Dedifferentiated amniotic fluid mesenchymal stem cell (primary cell): ENCODE data around the gene LRP1B.

Source experiments
- DNase-seq: peaks from one replicate; pipeline ENCODE4 v3.0.0-alpha.2; 2016; ENCODE audit errors: extremely low spot score

LRP1B gene

DNA sequence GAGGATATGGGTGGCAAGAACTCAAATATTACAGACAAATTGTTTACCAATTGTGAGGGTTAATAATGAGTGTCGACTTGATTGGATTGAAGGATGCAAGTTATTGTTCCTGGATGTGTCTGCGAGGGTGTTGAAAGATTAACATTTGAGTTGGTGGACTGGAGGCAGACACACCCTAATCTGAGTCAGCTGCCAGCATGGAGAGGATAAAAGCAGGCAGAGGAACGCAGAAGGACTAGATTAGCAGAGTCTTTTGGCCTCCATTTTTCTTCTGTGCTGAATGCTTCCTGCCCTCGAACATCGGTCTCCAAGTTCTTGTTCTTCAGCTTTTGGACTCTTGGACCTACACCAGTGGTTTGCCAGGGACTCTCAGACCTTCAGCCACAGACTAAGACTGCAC is 1503.7 kb downstream of the LRP1B start:
- DNase-seq: no peak

- DNase-seq: no peak
These were observed 1506.6 kb downstream of the LRP1B start for GRCh38 chr2:140624200-140624599.

- no peak for DNase-seq
These were observed 1509.0 kb downstream of the LRP1B start for GRCh38 chr2:140621583-140622362.

DNA sequence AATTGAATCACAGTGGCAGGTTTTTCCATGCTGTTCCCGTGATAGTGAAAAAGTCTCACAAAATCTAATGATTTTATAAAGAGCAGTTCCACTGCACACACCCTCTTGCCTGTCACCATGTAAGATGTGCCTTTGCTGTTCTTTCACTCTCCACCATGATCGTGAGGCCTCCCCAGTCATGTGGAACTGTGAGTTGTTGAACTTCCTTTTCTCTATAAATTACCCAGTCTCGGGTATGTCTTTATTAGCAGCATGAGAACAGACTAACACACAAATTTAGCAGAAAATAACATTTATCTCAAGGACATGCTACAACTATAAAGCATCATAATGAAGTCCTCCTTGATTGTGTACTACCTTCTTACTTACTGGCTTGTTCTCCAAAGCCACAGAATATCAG is 1526.0 kb downstream of the LRP1B start:
- no peak for DNase-seq

DNA sequence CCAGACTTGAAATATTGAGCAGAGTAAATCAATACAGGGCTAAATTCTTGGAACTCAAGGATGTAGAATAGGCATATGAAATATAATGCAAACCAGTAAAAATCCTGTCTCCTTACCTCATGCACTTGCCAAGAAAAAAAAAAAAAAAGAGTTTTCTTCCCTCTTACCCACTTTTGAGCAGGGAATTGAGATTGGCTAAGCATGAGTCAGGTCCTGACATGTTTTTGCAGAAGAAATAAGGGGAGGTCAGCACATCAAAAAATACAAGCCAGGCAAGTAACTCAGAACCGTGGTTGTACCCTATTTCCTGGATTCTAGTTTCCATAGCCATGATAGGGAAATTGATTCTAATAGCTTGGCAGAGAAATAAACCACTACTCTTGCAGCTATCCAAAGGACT is 1526.7 kb downstream of the LRP1B start:
- no peak for DNase-seq

- no peak for DNase-seq
These were observed 1527.4 kb downstream of the LRP1B start for GRCh38 chr2:140603416-140603815.

DNA sequence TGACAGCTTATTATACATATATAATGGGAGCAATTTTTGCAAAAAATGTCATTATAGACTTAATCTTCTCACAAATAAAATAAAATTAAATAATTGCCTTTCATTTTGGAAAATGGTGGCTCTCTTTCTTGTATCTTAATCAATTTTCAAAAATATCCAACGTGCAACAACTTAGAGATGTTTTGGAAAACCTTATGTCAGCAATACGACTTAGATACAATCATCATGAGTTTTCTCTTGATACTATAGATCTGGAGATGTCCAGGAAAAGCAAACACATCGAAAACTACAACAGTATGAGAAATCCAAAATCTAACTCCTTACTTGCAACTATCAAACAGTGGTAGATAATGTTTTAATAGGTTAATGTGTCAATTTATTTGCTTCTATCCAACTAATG is 1529.0 kb downstream of the LRP1B start:
- no peak for DNase-seq

- DNase-seq: no peak
These were observed 1529.5 kb downstream of the LRP1B start for GRCh38 chr2:140601342-140601741.

DNA sequence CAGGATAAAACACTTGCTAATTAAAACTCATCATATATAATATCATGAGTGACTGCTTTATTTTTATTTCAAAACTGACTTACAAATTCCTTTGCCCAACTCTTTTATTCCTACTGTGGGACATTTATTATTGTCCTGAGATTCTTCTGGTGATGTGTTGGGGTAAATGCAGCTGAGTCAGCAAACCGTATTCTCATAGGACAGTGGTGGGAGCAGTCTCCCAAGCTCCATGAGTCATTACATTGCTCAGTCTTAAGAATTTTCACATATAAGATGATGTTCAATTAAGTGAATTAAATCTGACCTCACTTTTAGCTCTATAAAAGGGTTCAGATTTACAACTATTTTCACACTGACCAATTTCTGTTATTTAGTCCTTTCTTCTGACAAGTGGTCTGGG is 1530.7 kb downstream of the LRP1B start:
- DNase-seq: no peak

GRCh38 chr2:140597836-140598235 is 1533.0 kb downstream of the LRP1B start:
- DNase-seq: no peak

GRCh38 chr2:140597205-140597604 is 1533.6 kb downstream of the LRP1B start:
- DNase-seq: no peak

GRCh38 chr2:140596447-140596846 is 1534.4 kb downstream of the LRP1B start:
- no peak for DNase-seq

DNA sequence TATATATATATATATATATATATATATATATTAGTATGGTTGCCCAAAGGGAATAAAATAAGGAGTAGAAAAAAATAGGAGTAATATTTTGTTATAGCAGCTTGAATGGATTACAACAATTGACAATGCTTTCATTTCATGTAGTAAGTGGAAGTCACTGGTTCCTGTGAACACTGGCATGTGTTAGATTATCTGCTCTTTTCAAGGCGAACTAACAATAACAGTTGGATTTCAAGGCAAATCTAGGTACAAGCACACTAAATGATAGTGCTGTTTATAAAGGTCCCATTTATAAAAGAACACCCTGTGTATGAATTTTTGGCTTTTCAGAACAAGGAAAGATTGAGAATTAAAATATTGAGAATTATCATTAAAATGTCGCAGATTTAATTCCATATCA is 1535.7 kb downstream of the LRP1B start:
- no peak for DNase-seq

DNA sequence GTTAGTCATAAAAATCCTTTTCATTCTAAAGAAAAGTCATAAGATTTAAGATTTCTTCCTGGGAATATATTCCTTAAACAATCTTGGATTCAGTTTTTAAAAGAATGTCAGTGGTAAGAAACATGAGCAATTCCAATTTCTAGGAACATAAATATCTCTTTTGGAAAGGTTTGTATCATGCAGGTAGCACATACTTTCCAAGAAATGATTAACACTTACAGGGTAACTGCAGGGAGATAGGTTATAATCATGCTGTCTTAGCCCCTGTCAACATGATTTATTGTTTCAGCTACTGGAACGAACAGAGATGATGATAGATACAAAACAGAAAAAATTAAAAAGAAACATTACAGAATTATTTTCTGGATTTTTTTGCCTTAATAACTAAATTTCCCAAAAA is 1537.7 kb downstream of the LRP1B start:
- DNase-seq: no peak

DNA sequence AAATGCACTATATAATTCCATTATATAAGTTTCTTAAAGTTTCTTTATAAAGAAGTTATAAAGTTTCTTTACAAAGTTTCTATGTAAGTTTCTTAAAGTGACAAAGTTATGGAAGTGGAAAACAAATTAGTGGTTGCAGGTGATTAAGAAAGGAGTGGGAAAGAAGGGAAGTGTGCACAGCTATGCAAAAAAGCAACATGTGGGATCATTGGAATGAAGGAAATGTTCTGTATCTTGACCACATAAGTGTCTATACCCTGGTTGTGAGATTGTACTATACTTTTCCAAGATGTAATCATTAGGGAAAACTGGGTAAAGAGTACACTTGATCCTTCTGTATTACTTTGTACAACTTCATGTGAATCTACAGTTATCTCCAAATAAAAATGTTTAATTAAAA is 1541.1 kb downstream of the LRP1B start:
- DNase-seq: no peak

GRCh38 chr2:140589273-140589672 is 1541.5 kb downstream of the LRP1B start:
- no peak for DNase-seq

GRCh38 chr2:140586379-140586778 is 1544.4 kb downstream of the LRP1B start:
- DNase-seq: no peak

DNA sequence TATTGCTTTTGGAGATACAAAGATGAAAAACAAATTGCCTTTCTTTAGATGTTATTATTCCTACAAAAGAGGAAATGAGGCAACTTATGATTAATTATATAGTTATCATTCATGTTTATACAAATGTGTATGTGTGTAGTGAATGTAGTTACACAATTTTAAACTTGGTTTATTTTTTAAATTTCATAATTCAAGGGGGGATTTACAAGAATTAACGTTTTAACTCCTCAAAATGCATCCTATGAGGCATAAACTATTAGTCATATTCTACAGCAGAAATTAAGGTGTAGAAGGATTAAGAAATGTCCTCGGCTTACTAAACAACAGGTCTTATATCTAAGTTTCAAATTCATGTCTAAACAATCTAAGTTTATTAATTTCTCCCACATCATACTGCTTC is 1545.8 kb downstream of the LRP1B start:
- no peak for DNase-seq

DNA sequence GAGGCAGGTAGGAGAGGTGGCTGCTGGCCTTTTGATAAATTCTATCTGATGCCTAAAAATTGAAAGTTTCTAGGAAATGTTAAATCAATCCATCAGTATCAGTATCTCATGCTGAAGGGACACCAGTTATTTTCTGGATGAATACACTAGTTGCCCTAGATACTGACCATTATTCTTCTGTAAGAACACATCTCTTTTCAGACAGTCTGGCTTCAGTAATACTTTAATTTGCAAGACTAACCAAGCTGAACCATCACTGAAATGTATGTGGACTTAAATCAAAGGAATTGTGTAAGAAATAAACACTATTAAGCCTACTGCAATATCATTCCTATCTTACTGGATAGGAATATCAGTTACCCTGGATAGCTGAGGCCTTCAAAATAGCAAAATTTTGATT is 1546.3 kb downstream of the LRP1B start:
- DNase-seq: no peak

GRCh38 chr2:140580532-140581151 is 1550.2 kb downstream of the LRP1B start:
- no peak for DNase-seq

DNA sequence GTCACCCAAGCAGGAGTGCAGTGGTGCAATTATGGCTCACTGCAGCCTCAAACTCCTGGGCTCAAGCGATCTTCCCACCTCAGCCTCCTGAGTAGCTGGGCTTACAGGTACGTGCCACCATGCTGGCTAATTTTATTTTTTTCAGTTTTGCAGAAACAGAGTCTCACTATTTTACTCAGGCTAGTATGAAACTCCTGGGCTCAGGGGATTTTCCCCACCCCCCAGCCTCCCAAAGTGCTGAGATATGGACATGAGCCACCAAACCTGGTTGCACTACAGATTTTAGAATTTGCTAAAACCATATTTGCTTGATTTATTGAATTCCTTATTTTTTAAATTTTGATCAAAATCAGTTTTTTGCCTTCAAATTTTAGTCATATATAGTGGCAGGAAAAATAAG is 1553.4 kb downstream of the LRP1B start:
- DNase-seq: no peak

- DNase-seq: no peak
These were observed 1563.1 kb downstream of the LRP1B start for GRCh38 chr2:140567734-140568133.

GRCh38 chr2:140565756-140566155 is 1565.1 kb downstream of the LRP1B start:
- DNase-seq: no peak

GRCh38 chr2:140555701-140556100 is 1575.1 kb downstream of the LRP1B start:
- no peak for DNase-seq
